ENCODE measurements around the gene DAGLA.
"Not testable (repeated sequence)": the region's sequence is repeated elsewhere in the genome, so short reads cannot be mapped to it uniquely, and the experiment has no call there.

The DAGLA gene

DNA sequence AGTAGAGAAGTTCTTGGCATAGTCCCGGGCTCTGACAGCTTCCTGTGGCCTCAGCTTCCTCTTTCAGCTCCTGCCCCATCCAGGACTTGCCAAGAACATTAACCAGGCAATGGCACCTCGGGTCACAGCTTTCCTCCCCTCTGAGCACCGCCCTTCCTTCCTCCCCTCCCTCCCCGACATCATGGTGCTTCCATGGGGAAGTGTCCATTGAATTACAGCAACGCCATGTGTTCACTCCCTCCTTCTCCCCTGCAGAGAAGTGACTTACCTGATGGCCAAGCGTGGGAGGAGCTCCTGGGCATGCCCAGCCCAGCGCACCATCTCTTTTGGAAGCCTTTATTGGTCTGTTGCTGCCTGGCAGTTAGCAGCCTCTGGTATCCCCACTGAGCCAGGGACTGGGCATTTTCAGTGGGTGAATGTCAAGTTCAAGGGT is 25.8 kb upstream of the DAGLA start:
- TF ChIP-seq EZH2 (IDR thresholded peaks at IDR 0.05; ENCODE audit: borderline replicate concordance, low read length), result no peak
- TF ChIP-seq, protein P1, sequence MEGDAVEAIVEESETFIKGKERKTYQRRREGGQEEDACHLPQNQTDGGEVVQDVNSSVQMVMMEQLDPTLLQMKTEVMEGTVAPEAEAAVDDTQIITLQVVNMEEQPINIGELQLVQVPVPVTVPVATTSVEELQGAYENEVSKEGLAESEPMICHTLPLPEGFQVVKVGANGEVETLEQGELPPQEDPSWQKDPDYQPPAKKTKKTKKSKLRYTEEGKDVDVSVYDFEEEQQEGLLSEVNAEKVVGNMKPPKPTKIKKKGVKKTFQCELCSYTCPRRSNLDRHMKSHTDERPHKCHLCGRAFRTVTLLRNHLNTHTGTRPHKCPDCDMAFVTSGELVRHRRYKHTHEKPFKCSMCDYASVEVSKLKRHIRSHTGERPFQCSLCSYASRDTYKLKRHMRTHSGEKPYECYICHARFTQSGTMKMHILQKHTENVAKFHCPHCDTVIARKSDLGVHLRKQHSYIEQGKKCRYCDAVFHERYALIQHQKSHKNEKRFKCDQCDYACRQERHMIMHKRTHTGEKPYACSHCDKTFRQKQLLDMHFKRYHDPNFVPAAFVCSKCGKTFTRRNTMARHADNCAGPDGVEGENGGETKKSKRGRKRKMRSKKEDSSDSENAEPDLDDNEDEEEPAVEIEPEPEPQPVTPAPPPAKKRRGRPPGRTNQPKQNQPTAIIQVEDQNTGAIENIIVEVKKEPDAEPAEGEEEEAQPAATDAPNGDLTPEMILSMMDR (IDR thresholded peaks at IDR 0.05; ENCODE audit: low read length), result no peak
- Histone ChIP-seq H4K20me1 (ENCODE audit: insufficient read depth, low read length) (no peaks in the 10 kb centered on the region), H3K4me1 (ENCODE audit: insufficient read depth, low read length, severe bottlenecking) (no peaks in the 10 kb centered on the region), H3K27ac (ENCODE audit: low read depth, low read length, poor library complexity, severe bottlenecking) (no peak overlapping the region), H3K9me2 (ENCODE audit: low read depth, low read length) (no peaks in the 10 kb centered on the region), H3K4me3 (ENCODE audit: low read depth, low read length, poor library complexity, severe bottlenecking) (no peak overlapping the region), H3K9ac (ENCODE audit: low read length) (no peak overlapping the region), H3K9me3 (ENCODE audit: low read length) (no peaks in the 10 kb centered on the region), H2AFZ (ENCODE audit: low read length) (no peak overlapping the region), H3K4me2 (ENCODE audit: low read length) (no peak overlapping the region), H3K27me3 (ENCODE audit: insufficient read depth, low read length) (no peaks in the 10 kb centered on the region), H3K79me2 (ENCODE audit: insufficient read depth, low read length) (no peaks in the 10 kb centered on the region), H3K36me3 (ENCODE audit: insufficient read depth, low read length) (no peaks in the 10 kb centered on the region), H3F3A (ENCODE audit: insufficient read depth, low read length) (no peaks in the 10 kb centered on the region)

DNA sequence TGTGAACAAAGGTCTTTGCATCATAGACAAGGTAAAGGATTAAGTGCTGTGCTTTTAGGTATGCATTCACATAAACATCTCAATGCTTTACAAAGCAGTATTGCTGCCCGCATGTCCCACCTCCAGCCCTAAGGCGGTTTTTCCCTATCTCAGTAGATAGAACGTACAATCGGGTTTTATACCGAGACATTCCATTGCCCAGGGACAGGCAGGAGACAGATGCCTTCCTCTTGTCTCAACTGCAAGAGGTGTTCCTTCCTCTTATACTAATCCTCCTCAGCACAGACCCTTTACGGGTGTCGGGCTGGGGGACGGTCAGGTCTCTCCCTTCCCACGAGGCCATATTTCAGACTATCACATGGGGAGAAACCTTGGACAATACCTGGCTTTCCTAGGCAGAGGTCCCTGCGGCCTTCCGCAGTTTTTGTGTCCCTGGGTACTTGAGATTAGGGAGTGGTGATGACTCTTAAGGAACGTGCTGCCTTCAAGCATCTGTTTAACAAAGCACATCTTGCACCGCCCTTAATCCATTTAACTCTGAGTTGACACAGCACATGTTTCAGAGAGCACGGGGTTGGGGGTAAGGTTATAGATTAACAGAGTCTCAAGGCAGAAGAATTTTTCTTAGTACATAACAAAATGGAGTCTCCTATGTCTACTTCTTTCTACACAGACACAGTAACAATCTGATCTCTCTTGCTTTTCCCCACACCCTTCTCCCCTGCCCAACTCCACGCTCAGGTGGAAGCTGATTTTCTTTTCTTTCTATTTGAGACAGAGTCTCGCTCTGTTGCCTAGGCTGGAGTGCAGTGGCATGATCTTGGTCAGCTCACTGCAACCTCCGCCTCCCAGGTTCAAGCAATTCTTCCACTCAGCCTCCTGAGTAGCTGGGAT is 24.7 kb upstream of the DAGLA start:
- not testable (repeated sequence) for H3K4me1 ChIP-seq (ENCODE audit: insufficient read depth, low read length, severe bottlenecking); H3K27me3 ChIP-seq (ENCODE audit: insufficient read depth, low read length); H3K36me3 ChIP-seq (ENCODE audit: insufficient read depth, low read length); H3K9ac ChIP-seq (ENCODE audit: low read length); H4K20me1 ChIP-seq (ENCODE audit: insufficient read depth, low read length); H3K79me2 ChIP-seq (ENCODE audit: insufficient read depth, low read length); H3K27ac ChIP-seq (ENCODE audit: low read depth, low read length, poor library complexity, severe bottlenecking); H3F3A ChIP-seq (ENCODE audit: insufficient read depth, low read length); H3K4me3 ChIP-seq (ENCODE audit: low read depth, low read length, poor library complexity, severe bottlenecking); H3K9me2 ChIP-seq (ENCODE audit: low read depth, low read length); H3K4me2 ChIP-seq (ENCODE audit: low read length); H3K9me3 ChIP-seq (ENCODE audit: low read length); H2AFZ ChIP-seq (ENCODE audit: low read length)

DNA sequence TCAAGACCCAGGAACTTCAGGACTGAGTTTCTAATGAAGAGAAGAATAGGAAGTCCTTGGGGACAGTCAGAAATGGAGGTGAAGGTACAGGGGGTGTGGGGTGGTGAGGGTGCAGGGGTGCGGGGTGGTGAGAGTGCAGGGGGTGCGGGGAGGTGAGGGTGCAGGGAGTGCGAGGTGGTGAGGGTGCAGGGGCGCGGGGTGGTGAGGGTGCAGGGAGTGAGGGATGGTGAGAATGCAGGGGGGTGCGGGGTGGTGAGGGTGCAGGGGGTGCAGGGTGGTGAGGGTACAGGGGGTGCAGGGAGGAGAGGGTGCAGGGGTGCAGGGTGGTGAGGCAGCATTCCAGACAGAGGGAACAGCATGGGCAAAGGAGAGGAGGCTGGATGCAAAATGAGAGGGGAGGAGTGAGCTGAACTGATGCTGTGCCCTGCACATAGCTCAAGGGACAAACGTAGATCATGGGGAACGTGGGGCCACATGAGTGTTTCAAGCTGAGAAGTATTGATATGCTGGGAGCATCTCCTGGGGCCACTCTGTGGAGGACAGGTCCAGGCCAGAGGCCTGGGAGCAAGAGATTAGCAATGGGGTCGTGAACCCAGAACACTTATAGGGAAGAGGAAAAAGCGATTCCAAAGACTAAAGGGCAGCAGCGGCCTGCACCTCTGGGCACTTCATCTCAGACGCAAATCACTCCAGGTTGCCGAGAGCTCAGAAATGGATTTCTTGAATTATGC is 23.7 kb upstream of the DAGLA start:
- Histone ChIP-seq H3K4me1 (ENCODE audit: insufficient read depth, low read length, severe bottlenecking) (no peaks in the 10 kb centered on the region), H3K9ac (ENCODE audit: low read length) (no peak overlapping the region), H3K4me3 (ENCODE audit: low read depth, low read length, poor library complexity, severe bottlenecking) (no peak overlapping the region), H3K27me3 (ENCODE audit: insufficient read depth, low read length) (no peaks in the 10 kb centered on the region), H3K9me2 (ENCODE audit: low read depth, low read length) (no peaks in the 10 kb centered on the region), H3K9me3 (ENCODE audit: low read length) (no peaks in the 10 kb centered on the region), H3K36me3 (ENCODE audit: insufficient read depth, low read length) (no peaks in the 10 kb centered on the region), H3F3A (ENCODE audit: insufficient read depth, low read length) (no peaks in the 10 kb centered on the region), H2AFZ (ENCODE audit: low read length) (no peak overlapping the region), H4K20me1 (ENCODE audit: insufficient read depth, low read length) (no peaks in the 10 kb centered on the region), H3K27ac (ENCODE audit: low read depth, low read length, poor library complexity, severe bottlenecking) (no peak overlapping the region), H3K4me2 (ENCODE audit: low read length) (no peak overlapping the region), H3K79me2 (ENCODE audit: insufficient read depth, low read length) (no peaks in the 10 kb centered on the region)
- TF ChIP-seq EZH2 (IDR thresholded peaks at IDR 0.05; ENCODE audit: borderline replicate concordance, low read length), result no peak
- TF ChIP-seq, protein P1 (IDR thresholded peaks at IDR 0.05; ENCODE audit: low read length), result no peak

All from OCI-LY1 (cell line).